Measurements from ENCODE around the gene ABCB8. TPM values are rescaled to one million over a fixed set of nuclear protein-coding genes. Genes with fewer than 3 reads are reported as not detected.

ABCB8 gene
- total RNA-seq, 2 experiments from 2014 or later, result 57.0 to 62.2 TPM

- peaks cover 38% of the 10 kb centered on the region for H3K4me1 Mint-ChIP-seq (ENCODE audit: low read depth)
- H3K27me3 Mint-ChIP-seq, result no peaks in the 10 kb centered on the region
- DNase-seq (no peak), ATAC-seq (ENCODE audit: poor library complexity) (no peak)
- ChIA-PET POLR2A (interaction anchor here (1.1 kb wide), 1 partner anchor 33 kb away, joined by 3 read pairs; the partner anchor contains the start of gene ABCB8), CTCF (interaction anchor here (1.6 kb wide), 1 partner anchor 23 kb away, joined by 11 read pairs; the partner anchor contains the start of gene TMUB1)
- Histone ChIP-seq H3K4me3 (ENCODE audit: low read length) (no peak overlapping the region), H3K27me3 (ENCODE audit: control insufficient read depth in 1 of 2, insufficient read depth in 2 of 2, low read length in 2 of 2) (no peaks in the 10 kb centered on the region), H3K27ac (ENCODE audit: low read depth in 1 of 2, low read length in 2 of 2) (no peak overlapping the region), H3K4me1 (ENCODE audit: insufficient read depth, low read length) (peaks cover 45% of the 10 kb centered on the region), H3K9me3 (ENCODE audit: control insufficient read depth in 1 of 2, insufficient read depth in 1 of 2, low read length in 2 of 2) (no peaks in the 10 kb centered on the region), H3K36me3 (ENCODE audit: insufficient read depth, low read length) (peaks cover 25% of the 10 kb centered on the region)
- no peaks in the 10 kb centered on the region for H3K9me3 Mint-ChIP-seq
- H3K27ac Mint-ChIP-seq, result no peak overlapping the region
- peaks cover 22% of the 10 kb centered on the region for H3K36me3 Mint-ChIP-seq (ENCODE audit: low read depth)
- intact Hi-C loops (cut with DNase I, micrococcal nuclease), result no loop called here
- H3K4me3 Mint-ChIP-seq, result peak overlapping the region; percentile 88
- TF ChIP-seq CTCF (IDR thresholded peaks at IDR 0.05), result no peak
Measured at GRCh38 chr7:151061213-151062110, 33.2 kb downstream of the ABCB8 start.

- Histone ChIP-seq H3K4me3 (ENCODE audit: low read length) (no peak overlapping the region), H3K27me3 (ENCODE audit: control insufficient read depth in 1 of 2, insufficient read depth in 2 of 2, low read length in 2 of 2) (no peaks in the 10 kb centered on the region), H3K27ac (ENCODE audit: low read depth in 1 of 2, low read length in 2 of 2) (no peak overlapping the region), H3K4me1 (ENCODE audit: insufficient read depth, low read length) (peaks cover 39% of the 10 kb centered on the region), H3K36me3 (ENCODE audit: insufficient read depth, low read length) (peaks cover 30% of the 10 kb centered on the region), H3K9me3 (ENCODE audit: control insufficient read depth in 1 of 2, insufficient read depth in 1 of 2, low read length in 2 of 2) (no peaks in the 10 kb centered on the region)
- ChIA-PET CTCF (no interaction called here), POLR2A (no interaction called here)
- H3K9me3 Mint-ChIP-seq, result no peaks in the 10 kb centered on the region
- no peak for DNase-seq
- no peak overlapping the region for H3K27ac Mint-ChIP-seq
- no peak for ATAC-seq (ENCODE audit: poor library complexity)
- no peaks in the 10 kb centered on the region for H3K27me3 Mint-ChIP-seq
- intact Hi-C loops (cut with DNase I, micrococcal nuclease), result no loop called here
- TF ChIP-seq CTCF (IDR thresholded peaks at IDR 0.05), result no peak
- peaks cover 25% of the 10 kb centered on the region for H3K36me3 Mint-ChIP-seq (ENCODE audit: low read depth)
- H3K4me1 Mint-ChIP-seq (ENCODE audit: low read depth), result peaks cover 35% of the 10 kb centered on the region
- H3K4me3 Mint-ChIP-seq, result peak overlapping the region; percentile 80
Measured at GRCh38 chr7:151062111-151062398, 33.8 kb downstream of the ABCB8 start.

- ChIA-PET CTCF (no interaction called here), POLR2A (interaction anchor here (0.7 kb wide), 1 partner anchor 44 kb away, joined by 5 read pairs; no protein-coding TSS in a partner anchor)
- Histone ChIP-seq H3K4me3 (ENCODE audit: low read length) (no peak overlapping the region), H3K27ac (ENCODE audit: low read depth in 1 of 2, low read length in 2 of 2) (no peak overlapping the region), H3K4me1 (ENCODE audit: insufficient read depth, low read length) (peaks cover 33% of the 10 kb centered on the region), H3K9me3 (ENCODE audit: control insufficient read depth in 1 of 2, insufficient read depth in 1 of 2, low read length in 2 of 2) (no peaks in the 10 kb centered on the region), H3K27me3 (ENCODE audit: control insufficient read depth in 1 of 2, insufficient read depth in 2 of 2, low read length in 2 of 2) (no peaks in the 10 kb centered on the region), H3K36me3 (ENCODE audit: insufficient read depth, low read length) (peaks cover 35% of the 10 kb centered on the region)
- Mint-ChIP-seq H3K27ac (no peak overlapping the region), H3K4me3 (no peak overlapping the region), H3K4me1 (ENCODE audit: low read depth) (peaks cover 30% of the 10 kb centered on the region), H3K27me3 (no peaks in the 10 kb centered on the region), H3K9me3 (no peaks in the 10 kb centered on the region), H3K36me3 (ENCODE audit: low read depth) (peaks cover 30% of the 10 kb centered on the region)
- intact Hi-C loops (cut with DNase I, micrococcal nuclease), result no loop called here
- TF ChIP-seq CTCF (IDR thresholded peaks at IDR 0.05), result no peak
- DNase-seq (no peak), ATAC-seq (ENCODE audit: poor library complexity) (no peak)
Measured at GRCh38 chr7:151062399-151063211, 34.4 kb downstream of the ABCB8 start.
